GM21447 (cell line): Measurements from ENCODE around the gene ADSL.

Source experiments
- ATAC-seq: cut with Tn5 transposase; IDR thresholded peaks from one replicate; pipeline ENCODE4 v1.9.1; 2021; ENCODE audit not compliant: unreplicated experiment

The ADSL gene

GRCh38 chr22:40416636-40417035 lies 70.3 kb downstream of the ADSL start:
- no peak for ATAC-seq

GRCh38 chr22:40417041-40417440 lies 70.7 kb downstream of the ADSL start:
- ATAC-seq: no peak

- no peak for ATAC-seq
Measured at GRCh38 chr22:40417881-40418280, 71.6 kb downstream of the ADSL start.

DNA sequence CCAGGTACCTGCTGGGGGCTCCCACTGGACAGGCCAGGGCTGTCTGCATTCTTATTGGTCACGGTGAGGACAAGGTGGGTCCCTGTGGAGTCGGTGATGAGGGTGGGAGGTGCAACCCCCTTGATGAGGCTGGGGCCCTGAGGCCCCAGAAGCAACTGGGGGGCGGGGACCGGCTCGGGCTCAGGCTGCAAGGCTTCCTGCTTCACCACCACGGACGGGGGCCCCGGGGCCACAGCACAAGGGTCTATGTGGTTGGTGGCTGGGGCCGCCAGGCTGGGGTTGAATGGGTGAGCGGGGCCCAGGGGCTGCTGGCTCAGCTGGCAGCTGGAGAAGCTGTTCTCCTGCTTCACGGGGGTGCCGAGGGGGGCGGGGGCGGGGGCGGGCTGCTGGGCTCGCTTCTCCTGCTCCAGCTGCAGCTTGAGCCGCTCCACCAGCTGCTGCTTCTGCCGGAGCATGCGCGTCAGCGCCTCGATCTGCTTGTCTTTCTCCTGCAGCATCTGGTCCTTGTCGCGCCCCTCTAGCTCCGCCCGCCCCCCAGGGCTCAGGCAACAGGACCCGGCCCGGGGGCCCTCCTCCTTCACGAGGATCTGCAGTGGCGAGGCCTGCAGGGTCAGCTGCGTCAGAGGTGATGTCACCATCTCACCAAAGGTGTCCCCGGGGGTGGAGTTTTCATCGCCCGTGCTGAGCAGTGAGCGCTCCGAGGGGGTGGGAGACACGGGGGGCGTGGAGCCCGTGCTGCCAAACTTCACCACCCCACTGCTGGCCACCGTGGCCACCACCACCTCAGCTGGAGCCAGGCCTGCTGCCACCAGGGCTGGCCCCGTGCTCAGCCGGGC lies 72.3 kb downstream of the ADSL start:
- ATAC-seq: no peak

DNA sequence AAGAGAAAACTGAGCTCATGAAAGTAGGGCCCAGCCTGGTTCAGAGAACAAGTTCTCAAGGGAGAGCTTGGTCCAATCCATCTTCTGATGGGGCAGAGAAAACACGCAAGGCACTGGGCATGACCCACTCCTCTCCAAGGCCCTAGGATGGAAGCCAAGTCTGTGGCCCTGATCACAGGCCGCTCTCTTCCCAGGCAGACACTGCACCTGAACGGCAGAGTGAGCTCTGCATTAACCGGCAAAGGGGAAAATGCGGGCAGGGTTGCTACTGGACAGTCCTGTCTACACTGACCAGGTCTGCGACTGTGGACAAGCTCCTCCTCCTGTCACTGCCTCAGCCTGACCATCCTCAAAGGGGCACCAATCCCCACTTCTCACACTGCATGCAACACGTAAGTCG lies 73.4 kb downstream of the ADSL start:
- ATAC-seq: no peak

DNA sequence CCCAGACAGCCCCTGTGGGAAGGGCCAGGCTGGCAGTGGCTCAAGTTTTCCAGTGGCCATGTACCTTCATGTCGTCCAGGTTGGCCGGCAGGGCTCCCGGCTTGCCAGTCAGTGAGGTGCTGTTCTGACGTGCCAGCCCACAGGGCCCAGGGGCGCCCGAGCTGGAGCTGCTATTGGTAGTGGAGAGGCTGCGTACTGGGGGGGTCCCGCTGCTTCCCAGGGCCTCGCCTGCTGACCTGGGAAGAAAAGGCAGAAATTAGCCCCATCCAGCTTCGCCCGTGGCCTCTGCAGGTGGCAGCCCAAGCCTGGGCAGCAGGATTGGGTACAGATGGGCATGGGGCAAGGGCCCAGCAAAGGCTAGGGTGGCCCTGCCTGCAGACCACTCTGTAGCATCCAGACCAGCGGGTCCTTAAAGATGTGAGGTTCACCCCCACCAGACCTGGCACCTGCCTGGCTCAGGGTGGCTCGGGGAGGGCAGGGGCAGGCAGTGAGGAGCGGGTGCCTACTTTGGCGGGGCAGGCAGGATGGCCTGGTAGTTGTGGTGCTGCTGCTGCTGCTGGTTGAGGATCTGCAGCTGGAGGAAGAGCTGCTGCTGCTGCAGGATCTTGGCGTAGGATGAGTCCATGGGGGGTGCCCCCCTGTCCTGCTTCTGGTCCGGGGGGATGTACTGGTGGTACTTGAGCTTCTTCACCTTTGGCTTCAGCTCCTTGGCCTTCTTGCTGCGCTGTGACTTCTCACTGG lies 74.2 kb downstream of the ADSL start:
- no peak for ATAC-seq

GRCh38 chr22:40421082-40421350 lies 74.7 kb downstream of the ADSL start:
- no peak for ATAC-seq

DNA sequence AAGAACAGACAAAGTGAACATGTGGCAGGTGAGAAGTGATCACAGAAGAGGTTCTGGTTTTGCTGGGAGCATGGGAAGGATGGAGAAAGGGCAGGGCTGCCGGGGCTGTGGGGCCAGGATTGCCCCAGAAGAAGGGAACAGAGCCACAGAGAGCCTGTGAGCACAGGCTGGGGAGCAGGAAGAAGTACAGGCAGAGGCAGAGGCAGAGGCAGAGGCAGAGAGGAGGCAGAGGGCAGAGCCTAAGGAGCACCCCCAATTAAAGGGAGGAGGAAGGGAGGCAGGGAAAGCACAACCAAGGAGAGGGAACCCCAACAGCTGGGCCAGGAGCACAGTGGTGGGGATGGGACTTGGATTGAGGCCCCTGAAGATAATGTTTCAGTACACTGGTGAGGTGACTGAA lies 75.6 kb downstream of the ADSL start:
- no peak for ATAC-seq

- ATAC-seq: no peak
Measured at GRCh38 chr22:40422558-40423309, 76.4 kb downstream of the ADSL start.

GRCh38 chr22:40423310-40423688 lies 77.0 kb downstream of the ADSL start:
- no peak for ATAC-seq

GRCh38 chr22:40423882-40424640 lies 77.8 kb downstream of the ADSL start:
- no peak for ATAC-seq

GRCh38 chr22:40425082-40425481 lies 78.8 kb downstream of the ADSL start:
- no peak for ATAC-seq

DNA sequence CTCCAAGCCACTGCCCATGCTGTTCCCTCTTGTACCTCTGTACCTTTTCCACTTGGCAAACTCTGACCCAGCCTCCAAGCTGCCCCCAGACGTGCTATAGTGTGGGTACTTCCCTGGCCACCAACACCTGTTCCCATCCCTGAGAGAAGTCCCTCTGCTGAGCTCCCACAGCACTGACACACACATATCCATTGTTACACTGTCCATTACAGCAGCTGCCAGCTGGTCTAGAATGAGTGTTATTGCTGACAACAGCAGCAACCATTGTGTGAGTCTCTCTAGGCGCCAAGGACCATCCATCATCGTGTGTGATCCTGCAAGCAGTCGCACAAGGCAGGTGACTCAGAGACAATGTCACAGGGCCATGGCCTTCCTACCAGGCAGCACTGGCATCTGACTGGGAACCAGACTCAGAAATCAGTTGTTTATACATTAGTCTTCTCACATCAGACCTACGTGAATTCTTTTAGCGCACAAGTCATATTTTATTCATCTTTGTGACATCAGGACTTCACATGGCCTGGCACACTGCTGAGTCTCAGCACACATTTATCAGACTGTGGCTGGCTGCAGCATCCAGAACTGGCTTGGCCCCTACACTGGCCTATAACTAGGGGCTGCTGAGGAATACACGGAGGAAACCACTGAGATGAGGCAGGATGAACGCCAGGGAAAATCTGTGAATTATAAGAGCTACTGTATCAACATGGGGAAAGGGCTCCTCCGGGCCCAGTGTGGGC lies 80.5 kb downstream of the ADSL start:
- ATAC-seq: no peak

- ATAC-seq: no peak
Measured at GRCh38 chr22:40428796-40429195, 82.5 kb downstream of the ADSL start.

DNA sequence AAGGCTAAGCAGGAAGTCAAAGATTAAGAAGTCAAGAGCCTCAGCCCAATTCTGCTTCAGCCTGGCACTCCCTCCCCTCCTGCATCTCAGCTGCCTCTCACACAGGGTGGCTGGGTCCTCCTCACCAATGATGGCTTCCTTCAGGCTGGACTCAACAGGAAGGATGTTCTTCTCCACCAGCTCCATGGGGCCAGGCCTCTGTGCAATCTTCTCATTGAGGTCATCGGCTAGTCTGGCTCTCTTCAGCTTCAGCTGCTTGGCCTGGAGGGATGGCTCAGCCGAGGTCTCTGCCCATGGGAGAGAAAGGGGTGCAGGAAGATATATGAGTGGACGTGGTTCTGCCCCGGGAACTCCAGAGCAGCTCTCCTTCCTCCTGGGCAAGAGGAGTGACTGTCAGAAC lies 83.2 kb downstream of the ADSL start:
- ATAC-seq: no peak

DNA sequence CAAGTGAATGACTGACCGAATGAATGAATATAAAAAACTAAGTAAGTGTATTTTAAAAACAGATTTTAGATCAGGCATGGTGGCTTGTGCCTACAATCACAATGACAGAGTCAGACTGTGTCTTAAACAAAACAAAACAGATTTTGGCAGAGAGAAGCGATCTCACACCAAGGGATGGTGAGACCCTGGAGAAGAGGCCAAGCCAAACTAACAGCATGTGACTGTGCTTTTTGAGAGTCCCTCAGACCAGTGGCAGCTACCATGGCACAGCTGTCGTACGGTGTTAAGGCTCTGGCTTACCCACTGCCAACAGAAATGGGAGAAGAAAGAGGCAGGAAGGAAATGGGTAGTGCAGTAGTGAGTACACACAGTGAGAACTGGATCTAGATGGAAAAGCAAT lies 84.7 kb downstream of the ADSL start:
- no peak for ATAC-seq

GRCh38 chr22:40432157-40432556 lies 85.9 kb downstream of the ADSL start:
- no peak for ATAC-seq

- ATAC-seq: no peak
Measured at GRCh38 chr22:40432625-40433024, 86.3 kb downstream of the ADSL start.

GRCh38 chr22:40433416-40434090 lies 87.3 kb downstream of the ADSL start:
- no peak for ATAC-seq

GRCh38 chr22:40434106-40434505 lies 87.8 kb downstream of the ADSL start:
- no peak for ATAC-seq
